Ishikawa (cell line): ENCODE measurements around the gene LDLR.

Experiments
- CEBPB ChIP-seq: IDR thresholded peaks from 2 replicates; pipeline ENCODE4 v1.6.1; 2012
- CREB1 ChIP-seq: IDR thresholded peaks from 2 replicates; pipeline ENCODE4 v1.6.1; 2012; ENCODE audit warnings: low read depth
- EGR1 ChIP-seq: IDR thresholded peaks from 2 replicates; pipeline ENCODE4 v1.6.1; 2012
- EP300 ChIP-seq: IDR thresholded peaks from 2 replicates; pipeline ENCODE4 v1.6.1; 2012; ENCODE audit warnings: borderline replicate concordance
- FOXM1 ChIP-seq: IDR thresholded peaks from 2 replicates; pipeline ENCODE4 v1.6.1; 2012; ENCODE audit warnings: low read depth, borderline replicate concordance
- NFIC ChIP-seq: IDR thresholded peaks from 2 replicates; pipeline ENCODE4 v1.6.1; 2012
- RAD21 ChIP-seq: IDR thresholded peaks from 2 replicates; pipeline ENCODE4 v1.6.1; 2012; ENCODE audit warnings: low read depth
- TAF1 ChIP-seq: IDR thresholded peaks from 2 replicates; pipeline ENCODE4 v1.6.1; 2012; ENCODE audit warnings: low read depth, mild to moderate bottlenecking
- TCF12 ChIP-seq: IDR thresholded peaks from 2 replicates; pipeline ENCODE4 v1.6.1; 2012; ENCODE audit warnings: low read depth
- TEAD4 ChIP-seq: IDR thresholded peaks from 2 replicates; pipeline ENCODE4 v1.6.1; 2012
- YY1 ChIP-seq: IDR thresholded peaks from 2 replicates; pipeline ENCODE4 v1.6.1; 2012; ENCODE audit warnings: low read depth
- ZBTB7A ChIP-seq: IDR thresholded peaks from 2 replicates; pipeline ENCODE4 v1.6.1; 2012; ENCODE audit warnings: low read depth
- TF ChIP-seq, protein P1 (sequence below): IDR thresholded peaks from 2 replicates; pipeline ENCODE4 v1.6.1; 2012; ENCODE audit warnings: low read depth, mild to moderate bottlenecking
- TF ChIP-seq, protein P2 (sequence below): IDR thresholded peaks from 2 replicates; pipeline ENCODE4 v1.6.1; 2012
- TF ChIP-seq, protein P3 (sequence below): IDR thresholded peaks from 2 replicates; pipeline ENCODE4 v1.6.1; 2012

Gene LDLR

DNA sequence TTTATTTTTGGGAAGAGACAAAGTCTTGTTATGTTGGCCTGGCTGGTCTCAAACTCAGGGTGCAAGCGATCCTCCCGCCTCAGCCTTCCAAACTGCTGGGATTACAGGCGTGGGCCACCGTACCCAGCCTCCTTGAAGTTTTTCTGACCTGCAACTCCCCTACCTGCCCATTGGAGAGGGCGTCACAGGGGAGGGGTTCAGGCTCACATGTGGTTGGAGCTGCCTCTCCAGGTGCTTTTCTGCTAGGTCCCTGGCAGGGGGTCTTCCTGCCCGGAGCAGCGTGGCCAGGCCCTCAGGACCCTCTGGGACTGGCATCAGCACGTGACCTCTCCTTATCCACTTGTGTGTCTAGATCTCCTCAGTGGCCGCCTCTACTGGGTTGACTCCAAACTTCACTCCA is 27.2 kb downstream of the LDLR start:
- no peak for TF ChIP-seq RAD21
- TF ChIP-seq YY1: no peak

DNA sequence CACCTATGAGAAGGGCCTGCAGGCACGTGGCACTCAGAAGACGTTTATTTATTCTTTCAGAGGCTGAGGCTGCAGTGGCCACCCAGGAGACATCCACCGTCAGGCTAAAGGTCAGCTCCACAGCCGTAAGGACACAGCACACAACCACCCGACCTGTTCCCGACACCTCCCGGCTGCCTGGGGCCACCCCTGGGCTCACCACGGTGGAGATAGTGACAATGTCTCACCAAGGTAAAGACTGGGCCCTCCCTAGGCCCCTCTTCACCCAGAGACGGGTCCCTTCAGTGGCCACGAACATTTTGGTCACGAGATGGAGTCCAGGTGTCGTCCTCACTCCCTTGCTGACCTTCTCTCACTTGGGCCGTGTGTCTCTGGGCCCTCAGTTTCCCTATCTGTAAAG is 33.9 kb downstream of the LDLR start:
- TF ChIP-seq YY1: no peak
- TF ChIP-seq TEAD4: no peak
- no peak for TF ChIP-seq TCF12
- TF ChIP-seq NFIC: no peak
- TF ChIP-seq EP300: no peak
- TF ChIP-seq TAF1: no peak

DNA sequence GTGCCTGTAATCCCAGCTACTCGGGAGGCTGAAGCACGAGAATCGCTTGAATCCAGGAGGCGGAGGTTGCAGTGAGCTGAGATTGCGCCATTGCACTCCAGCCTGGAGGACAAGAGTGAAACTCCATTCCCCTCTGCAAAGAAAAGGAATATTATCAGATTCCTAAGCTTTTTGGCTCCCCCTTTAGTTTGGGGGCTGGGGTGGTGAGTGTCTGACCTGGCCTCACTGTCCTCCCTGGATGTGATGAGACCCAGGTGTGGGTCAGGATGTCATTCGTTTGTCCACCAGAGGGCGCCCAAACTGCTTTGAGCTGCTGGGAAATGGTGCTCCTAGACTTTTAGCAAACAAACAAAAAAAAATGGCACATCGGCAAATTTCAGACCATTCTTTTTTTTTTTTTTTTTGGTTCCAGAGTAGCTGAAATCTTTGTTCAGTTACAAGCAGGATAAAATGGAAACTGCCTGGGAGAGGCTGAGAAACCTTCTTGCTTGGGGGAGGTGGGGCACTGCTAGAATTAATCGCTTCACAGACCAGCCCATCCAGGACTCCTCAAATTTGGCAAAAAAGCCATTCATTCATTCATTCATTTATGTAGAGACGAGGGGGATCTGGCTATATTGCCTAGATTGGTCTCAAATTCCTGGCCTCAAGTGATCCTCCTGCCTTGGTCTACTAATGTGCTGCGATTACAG is 36.9 kb downstream of the LDLR start:
- TF ChIP-seq RAD21: peak; percentile 59
- TF ChIP-seq CEBPB: 0 out of 2 replicates have a peak, but pooled peaks have one; percentile 2
- no peak for TF ChIP-seq TAF1

DNA sequence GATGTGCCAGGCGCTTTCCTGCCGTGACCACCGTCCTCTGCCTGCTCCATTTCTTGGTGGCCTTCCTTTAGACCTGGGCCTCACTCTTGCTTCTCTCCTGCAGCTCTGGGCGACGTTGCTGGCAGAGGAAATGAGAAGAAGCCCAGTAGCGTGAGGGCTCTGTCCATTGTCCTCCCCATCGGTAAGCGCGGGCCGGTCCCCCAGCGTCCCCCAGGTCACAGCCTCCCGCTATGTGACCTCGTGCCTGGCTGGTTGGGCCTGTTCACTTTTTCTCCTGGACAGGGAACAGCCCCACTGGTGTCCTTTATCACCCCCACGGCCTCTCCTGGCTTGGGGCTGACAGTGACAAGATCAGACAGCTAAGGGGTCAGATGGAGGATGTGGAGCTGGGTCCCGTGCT is 38.6 kb downstream of the LDLR start:
- TF ChIP-seq, protein P1, sequence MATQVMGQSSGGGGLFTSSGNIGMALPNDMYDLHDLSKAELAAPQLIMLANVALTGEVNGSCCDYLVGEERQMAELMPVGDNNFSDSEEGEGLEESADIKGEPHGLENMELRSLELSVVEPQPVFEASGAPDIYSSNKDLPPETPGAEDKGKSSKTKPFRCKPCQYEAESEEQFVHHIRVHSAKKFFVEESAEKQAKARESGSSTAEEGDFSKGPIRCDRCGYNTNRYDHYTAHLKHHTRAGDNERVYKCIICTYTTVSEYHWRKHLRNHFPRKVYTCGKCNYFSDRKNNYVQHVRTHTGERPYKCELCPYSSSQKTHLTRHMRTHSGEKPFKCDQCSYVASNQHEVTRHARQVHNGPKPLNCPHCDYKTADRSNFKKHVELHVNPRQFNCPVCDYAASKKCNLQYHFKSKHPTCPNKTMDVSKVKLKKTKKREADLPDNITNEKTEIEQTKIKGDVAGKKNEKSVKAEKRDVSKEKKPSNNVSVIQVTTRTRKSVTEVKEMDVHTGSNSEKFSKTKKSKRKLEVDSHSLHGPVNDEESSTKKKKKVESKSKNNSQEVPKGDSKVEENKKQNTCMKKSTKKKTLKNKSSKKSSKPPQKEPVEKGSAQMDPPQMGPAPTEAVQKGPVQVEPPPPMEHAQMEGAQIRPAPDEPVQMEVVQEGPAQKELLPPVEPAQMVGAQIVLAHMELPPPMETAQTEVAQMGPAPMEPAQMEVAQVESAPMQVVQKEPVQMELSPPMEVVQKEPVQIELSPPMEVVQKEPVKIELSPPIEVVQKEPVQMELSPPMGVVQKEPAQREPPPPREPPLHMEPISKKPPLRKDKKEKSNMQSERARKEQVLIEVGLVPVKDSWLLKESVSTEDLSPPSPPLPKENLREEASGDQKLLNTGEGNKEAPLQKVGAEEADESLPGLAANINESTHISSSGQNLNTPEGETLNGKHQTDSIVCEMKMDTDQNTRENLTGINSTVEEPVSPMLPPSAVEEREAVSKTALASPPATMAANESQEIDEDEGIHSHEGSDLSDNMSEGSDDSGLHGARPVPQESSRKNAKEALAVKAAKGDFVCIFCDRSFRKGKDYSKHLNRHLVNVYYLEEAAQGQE: no peak
- TF ChIP-seq FOXM1 (no peak), YY1 (no peak), RAD21 (no peak), EP300 (no peak), NFIC (no peak), ZBTB7A (no peak), TCF12 (no peak), CEBPB (no peak), EGR1 (no peak), TEAD4 (no peak), TAF1 (no peak), CREB1 (no peak)
- TF ChIP-seq, protein P2, sequence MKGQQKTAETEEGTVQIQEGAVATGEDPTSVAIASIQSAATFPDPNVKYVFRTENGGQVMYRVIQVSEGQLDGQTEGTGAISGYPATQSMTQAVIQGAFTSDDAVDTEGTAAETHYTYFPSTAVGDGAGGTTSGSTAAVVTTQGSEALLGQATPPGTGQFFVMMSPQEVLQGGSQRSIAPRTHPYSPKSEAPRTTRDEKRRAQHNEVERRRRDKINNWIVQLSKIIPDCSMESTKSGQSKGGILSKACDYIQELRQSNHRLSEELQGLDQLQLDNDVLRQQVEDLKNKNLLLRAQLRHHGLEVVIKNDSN: no peak
- TF ChIP-seq, protein P3, sequence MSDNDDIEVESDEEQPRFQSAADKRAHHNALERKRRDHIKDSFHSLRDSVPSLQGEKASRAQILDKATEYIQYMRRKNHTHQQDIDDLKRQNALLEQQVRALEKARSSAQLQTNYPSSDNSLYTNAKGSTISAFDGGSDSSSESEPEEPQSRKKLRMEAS: no peak

DNA sequence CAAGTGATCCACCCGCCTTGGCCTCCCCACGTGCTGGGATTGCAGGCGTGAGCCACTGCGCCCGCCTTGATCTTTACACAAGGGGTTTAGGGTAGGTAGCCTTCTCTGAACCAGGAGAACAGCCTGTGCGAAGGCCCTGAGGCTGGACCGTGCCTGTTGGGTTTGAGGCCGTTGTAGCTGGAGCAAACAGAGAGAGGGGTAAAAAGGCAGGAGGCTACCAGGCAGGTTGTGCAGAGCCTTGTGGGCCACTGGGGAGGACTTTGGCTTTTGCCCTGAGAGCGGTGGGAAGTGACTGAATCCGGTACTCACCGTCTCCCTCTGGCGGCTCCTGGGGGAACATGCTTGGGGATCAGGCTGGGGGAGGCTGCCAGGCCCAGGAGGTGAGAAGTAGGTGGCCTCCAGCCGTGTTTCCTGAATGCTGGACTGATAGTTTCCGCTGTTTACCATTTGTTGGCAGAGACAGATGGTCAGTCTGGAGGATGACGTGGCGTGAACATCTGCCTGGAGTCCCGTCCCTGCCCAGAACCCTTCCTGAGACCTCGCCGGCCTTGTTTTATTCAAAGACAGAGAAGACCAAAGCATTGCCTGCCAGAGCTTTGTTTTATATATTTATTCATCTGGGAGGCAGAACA is 41.7 kb downstream of the LDLR start:
- TF ChIP-seq TEAD4: peak; percentile 15; the same call in 1 of the 2 replicates
- TF ChIP-seq TAF1: no peak
- TF ChIP-seq, protein P3: peak; percentile 28; the same call in 1 of the 2 replicates
- TF ChIP-seq, protein P2: 0 out of 2 replicates have a peak, but pooled peaks have one; percentile 11
- peak; percentile 58 for TF ChIP-seq RAD21
- TF ChIP-seq FOXM1: no peak
- TF ChIP-seq EP300: peak; percentile 17; the same call in 1 of the 2 replicates
- TF ChIP-seq YY1: no peak

DNA sequence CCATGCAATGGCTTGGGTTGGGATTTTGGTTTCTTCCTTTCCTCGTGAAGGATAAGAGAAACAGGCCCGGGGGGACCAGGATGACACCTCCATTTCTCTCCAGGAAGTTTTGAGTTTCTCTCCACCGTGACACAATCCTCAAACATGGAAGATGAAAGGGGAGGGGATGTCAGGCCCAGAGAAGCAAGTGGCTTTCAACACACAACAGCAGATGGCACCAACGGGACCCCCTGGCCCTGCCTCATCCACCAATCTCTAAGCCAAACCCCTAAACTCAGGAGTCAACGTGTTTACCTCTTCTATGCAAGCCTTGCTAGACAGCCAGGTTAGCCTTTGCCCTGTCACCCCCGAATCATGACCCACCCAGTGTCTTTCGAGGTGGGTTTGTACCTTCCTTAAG is 42.2 kb downstream of the LDLR start:
- no peak for TF ChIP-seq CEBPB
- TF ChIP-seq TEAD4: no peak
- TF ChIP-seq, protein P2: no peak
- no peak for TF ChIP-seq FOXM1
- no peak for TF ChIP-seq RAD21
- TF ChIP-seq CREB1: no peak

DNA sequence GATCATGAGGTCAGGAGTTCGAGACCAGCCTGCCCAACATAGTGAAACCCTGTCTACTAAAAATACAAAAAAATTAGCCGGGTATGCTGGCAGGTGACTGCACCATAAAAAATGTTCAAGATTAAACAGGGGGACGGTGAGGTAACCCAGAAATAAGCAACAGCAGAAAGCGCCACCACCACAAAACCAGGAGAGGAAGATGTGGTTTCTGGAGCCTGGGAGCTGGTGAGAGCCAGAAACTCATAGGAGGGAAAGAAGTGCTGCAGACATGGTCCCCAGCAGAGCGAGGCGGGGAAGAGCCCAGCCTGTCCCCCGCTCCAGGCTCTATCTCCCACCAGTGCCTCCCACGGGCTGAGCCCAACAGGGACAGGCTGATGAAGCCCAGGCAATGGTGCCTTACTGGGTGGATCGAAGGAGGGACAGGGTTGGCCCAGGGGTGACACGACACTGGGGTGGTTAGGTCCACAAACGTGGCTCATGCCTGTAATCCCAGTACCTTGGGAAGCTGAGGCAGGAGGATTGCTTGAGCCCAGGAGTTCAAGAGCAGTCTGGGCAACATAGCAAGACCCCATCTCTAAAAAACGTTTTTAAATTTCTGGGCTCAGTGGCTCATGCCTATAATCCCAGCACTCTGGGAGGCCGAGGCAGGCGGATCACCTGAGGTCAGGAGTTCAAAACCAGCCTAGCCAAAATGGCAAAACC is 47.3 kb downstream of the LDLR start:
- TF ChIP-seq EGR1 (no peak), YY1 (no peak), FOXM1 (no peak), RAD21 (no peak), EP300 (no peak), CEBPB (no peak), NFIC (no peak), TAF1 (no peak), ZBTB7A (no peak), TEAD4 (no peak)
- TF ChIP-seq, protein P2: no peak
